Stimulated activated effector memory CD8-positive, alpha-beta T cell treated with anti-CD3 and anti-CD28 coated beads, Interleukin-12 subunit alpha, Interleukin-12 subunit beta, amount 100 ng/mL, for 72 hours (primary cell): ENCODE results near the gene ABLIM1.

ENCODE experiments used
- ATAC-seq: fragments of 150-1000 bp; cut with Tn5 transposase; 2 replicates; pipeline ENCODE4 v1.10.0; 2021
- DNase-seq, 2 donors: peaks; one replicate each; pipeline ENCODE4 v3.0.0; 2021 to 2022; ENCODE audit warnings: low spot score in 2 of 2
- H3K27ac Mint-ChIP-seq: one replicate; pipeline ENCODE4 v1.8.0; 2022; ENCODE audit warnings: mild to moderate bottlenecking, mixed read lengths
- H3K36me3 Mint-ChIP-seq: one replicate; pipeline ENCODE4 v1.8.0; 2022; ENCODE audit warnings: mild to moderate bottlenecking, mixed read lengths
- H3K4me1 Mint-ChIP-seq: one replicate; pipeline ENCODE4 v1.8.0; 2022; ENCODE audit warnings: mixed read lengths
- H3K4me3 Mint-ChIP-seq: one replicate; pipeline ENCODE4 v1.8.0; 2022; ENCODE audit warnings: mild to moderate bottlenecking, mixed read lengths
- H3K9me3 Mint-ChIP-seq: one replicate; pipeline ENCODE4 v1.8.0; 2022; ENCODE audit warnings: mixed read lengths

Gene ABLIM1

DNA sequence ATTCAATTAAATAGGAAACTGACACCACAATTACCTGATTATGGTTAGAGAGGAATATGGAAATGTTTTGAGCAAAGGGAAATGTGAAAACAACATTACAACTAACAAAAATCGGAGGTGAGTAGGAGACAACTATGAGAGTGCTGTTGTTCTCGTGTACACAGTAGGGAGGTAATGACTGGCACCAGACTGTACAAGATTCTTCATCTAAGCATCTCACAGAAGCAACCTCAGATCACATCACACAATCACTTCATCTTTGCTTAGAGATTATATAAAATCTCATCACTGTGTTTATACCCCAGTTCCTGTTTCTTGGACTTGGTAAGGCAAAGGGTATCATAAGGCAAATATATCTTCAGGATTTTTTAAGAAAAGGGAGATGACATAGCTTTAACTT is 14.9 kb downstream of the ABLIM1 start:
- Mint-ChIP-seq H3K4me1 (peaks cover 11% of the 10 kb centered on the region), H3K27ac (no peak overlapping the region), H3K4me3 (no peak overlapping the region), H3K9me3 (no peaks in the 10 kb centered on the region), H3K36me3 (no peaks in the 10 kb centered on the region)
- DNase-seq (no peak), ATAC-seq (no peak)

DNA sequence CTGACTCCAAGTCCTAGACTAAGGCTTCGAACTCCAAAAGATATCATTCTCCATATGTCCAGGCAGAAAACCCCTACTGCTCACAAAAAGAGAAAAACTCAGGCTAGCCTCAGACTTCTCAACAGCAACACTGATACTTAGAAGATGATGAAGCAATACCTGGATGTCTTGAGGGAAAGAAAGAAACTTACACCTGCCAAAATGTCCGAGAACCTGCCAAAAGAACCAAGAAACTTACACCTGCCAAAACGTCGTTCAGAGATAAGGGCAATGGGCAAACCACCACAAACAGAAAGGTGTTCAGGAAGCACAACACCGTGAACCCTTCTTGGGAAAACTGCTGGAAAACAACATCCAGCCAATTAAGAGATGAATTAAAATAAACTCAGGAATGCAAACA is 15.3 kb downstream of the ABLIM1 start:
- ATAC-seq: no peak
- Mint-ChIP-seq H3K27ac (no peak overlapping the region), H3K36me3 (no peaks in the 10 kb centered on the region), H3K9me3 (no peaks in the 10 kb centered on the region), H3K4me3 (no peak overlapping the region), H3K4me1 (peaks cover 11% of the 10 kb centered on the region)
- no peak for DNase-seq

DNA sequence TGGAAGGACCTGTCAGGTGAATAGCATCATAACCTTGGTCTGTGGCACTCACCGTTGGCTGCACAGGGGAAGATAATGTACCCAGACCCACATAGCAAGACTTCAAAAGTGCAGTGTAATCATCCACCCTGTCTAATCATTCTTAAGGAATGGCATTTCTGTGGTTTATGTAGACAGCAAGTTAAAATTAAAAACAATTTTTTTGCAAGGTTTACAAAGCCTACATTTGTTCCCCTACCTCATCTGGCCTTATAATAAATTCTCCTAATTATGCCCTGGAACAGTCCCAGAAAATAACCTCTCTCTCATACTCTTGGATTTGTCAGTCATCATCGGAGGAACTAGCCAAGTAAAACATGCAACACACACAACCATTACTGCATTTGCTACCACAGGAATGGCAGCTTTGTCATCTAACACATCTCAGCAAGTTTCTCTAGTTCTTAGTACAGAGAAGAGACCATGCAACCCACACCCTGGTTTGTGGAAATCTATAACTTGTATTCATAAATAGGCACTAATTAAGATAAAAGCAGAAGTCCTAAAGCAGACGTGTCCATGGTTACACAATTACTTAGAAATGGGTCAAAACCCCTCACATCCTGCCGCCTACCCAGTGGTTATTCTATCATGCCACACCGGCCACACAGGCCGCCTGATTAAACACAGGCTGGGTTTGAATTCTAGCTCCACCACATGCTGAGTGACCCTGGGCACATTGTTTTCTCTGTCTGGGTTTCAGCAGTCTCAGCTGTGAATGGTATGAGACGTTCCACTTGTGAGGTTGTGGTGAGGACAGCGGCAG is 19.1 kb downstream of the ABLIM1 start:
- DNase-seq: no peak
- peak overlapping the region; percentile 1 for H3K27ac Mint-ChIP-seq
- no peaks in the 10 kb centered on the region for H3K36me3 Mint-ChIP-seq
- peaks cover 11% of the 10 kb centered on the region for H3K4me1 Mint-ChIP-seq
- ATAC-seq: peak; percentile 86
- H3K4me3 Mint-ChIP-seq: no peak overlapping the region
- no peaks in the 10 kb centered on the region for H3K9me3 Mint-ChIP-seq

DNA sequence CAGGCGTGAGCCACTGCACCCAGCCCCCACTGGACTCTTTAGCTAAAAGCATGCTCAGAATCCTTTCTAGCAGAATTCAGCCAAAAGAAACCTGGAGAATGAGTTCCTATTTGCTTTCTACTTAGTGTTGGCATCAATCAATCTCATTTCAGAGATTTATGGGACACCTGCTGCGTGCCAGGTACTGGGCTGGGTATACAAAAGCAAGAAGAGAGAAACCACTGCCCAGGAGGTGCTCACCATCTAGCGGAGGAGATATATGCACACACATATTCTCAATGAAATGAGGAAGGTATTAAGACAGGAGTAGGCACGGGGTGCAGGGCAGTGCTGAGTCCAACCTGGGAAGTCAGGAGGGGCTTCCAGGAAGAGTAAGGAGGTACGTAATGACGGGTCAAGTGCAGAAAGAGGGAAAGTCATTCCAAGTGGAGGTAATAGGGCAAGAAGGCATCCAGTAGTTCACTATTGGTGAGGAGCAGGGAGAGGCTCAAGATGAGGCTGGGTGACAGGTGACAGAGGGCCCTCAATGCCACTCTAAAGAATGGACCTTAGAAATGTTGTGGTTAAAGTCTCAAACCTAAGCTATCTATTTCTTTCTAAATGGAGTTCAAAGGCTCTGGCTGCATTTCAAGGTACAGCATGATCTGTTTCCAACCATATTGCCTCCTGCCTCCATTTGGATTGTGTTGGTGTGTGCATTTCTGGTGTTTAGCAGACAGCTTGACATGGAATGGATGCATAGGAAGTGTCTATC is 22.1 kb downstream of the ABLIM1 start:
- H3K36me3 Mint-ChIP-seq: no peaks in the 10 kb centered on the region
- no peaks in the 10 kb centered on the region for H3K9me3 Mint-ChIP-seq
- no peak for ATAC-seq
- H3K27ac Mint-ChIP-seq: no peak overlapping the region
- H3K4me3 Mint-ChIP-seq: no peak overlapping the region
- DNase-seq: no peak
- H3K4me1 Mint-ChIP-seq: peaks cover 32% of the 10 kb centered on the region

DNA sequence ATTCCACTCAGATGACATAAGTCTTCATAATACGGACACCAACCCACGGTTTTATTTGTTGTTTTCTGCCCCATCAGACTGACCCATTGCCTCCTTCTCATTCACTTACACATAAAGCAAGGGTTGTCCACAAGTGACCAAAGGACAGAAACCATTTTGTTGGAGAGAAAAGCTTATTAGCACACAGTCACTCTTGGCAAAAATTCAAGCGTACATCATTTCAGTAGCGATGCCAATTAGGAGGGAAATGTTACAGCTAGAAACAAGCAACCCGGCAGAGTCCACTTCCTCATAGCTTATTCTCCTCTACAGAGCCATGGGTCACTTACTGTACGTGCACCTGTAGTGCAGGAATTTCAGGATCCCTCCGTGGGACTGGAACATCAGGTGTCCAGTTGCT is 23.0 kb downstream of the ABLIM1 start:
- ATAC-seq: no peak
- no peak overlapping the region for H3K4me3 Mint-ChIP-seq
- DNase-seq: no peak
- H3K36me3 Mint-ChIP-seq: no peaks in the 10 kb centered on the region
- H3K9me3 Mint-ChIP-seq: no peaks in the 10 kb centered on the region
- no peak overlapping the region for H3K27ac Mint-ChIP-seq
- H3K4me1 Mint-ChIP-seq: peaks cover 33% of the 10 kb centered on the region

DNA sequence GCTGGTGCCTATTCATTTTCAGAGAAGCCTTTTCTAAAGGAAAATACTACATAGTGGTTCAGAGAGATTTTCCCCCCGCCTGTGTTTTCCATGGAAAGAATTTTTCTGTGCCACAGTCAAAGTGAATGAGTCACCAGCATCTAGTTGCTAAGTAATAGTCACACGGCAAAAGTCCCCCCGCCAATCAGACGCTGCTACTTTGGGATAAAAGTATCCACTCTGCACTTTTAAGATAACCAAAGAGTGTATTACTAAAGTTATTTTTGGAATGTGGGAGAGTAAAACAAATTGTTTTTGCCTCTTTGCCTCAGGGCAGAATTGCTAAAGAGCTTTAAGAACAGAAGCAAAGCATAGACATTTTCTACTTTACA is 23.5 kb downstream of the ABLIM1 start:
- peaks cover 33% of the 10 kb centered on the region for H3K4me1 Mint-ChIP-seq
- ATAC-seq (no peak), DNase-seq (no peak)
- no peaks in the 10 kb centered on the region for H3K9me3 Mint-ChIP-seq
- no peak overlapping the region for H3K27ac Mint-ChIP-seq
- H3K4me3 Mint-ChIP-seq: no peak overlapping the region
- H3K36me3 Mint-ChIP-seq: no peaks in the 10 kb centered on the region

DNA sequence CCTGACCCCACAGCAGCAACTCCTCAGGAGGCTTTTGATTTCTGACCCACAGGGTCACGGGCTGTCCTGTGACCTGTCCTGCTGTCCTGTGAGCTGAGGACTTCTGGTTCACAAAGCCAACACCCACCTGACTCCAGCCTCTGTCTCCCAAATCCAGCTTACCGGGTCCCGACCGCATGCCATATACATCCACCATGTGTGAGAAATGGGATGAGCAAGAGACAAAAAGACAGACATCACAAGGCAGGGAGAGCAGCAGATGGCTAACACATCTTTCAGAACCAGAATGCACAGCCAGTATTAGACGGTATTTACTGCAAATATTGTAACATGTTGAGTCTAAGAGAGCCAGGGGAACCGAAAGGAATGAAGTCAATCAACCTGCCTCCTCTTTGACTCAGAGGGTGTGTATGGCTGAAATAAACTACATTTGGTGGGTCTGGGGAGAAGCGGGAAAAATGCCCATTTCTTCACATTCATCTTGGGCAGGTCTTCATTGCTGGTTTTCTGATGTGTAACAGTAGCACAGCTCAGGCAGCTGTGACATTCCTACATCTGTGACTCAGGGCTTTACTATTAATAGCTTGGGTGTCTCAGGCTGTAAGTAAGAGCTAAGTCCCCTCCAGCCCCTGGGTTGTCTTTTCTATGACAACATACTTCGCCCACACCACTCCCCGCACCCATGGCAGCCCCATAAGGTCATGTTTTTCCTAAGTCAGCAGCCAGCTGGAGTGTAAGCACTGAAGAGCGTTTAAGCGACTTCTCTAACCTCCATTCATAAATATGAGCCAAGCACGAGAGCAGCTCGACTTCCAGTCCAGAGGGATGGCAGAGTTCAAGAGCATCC is 25.0 kb downstream of the ABLIM1 start:
- Mint-ChIP-seq H3K4me1 (peaks cover 27% of the 10 kb centered on the region), H3K36me3 (no peaks in the 10 kb centered on the region), H3K4me3 (peak overlapping the region; percentile 75), H3K27ac (no peak overlapping the region), H3K9me3 (no peaks in the 10 kb centered on the region)
- ATAC-seq (peak; percentile 53), DNase-seq (no peak)

DNA sequence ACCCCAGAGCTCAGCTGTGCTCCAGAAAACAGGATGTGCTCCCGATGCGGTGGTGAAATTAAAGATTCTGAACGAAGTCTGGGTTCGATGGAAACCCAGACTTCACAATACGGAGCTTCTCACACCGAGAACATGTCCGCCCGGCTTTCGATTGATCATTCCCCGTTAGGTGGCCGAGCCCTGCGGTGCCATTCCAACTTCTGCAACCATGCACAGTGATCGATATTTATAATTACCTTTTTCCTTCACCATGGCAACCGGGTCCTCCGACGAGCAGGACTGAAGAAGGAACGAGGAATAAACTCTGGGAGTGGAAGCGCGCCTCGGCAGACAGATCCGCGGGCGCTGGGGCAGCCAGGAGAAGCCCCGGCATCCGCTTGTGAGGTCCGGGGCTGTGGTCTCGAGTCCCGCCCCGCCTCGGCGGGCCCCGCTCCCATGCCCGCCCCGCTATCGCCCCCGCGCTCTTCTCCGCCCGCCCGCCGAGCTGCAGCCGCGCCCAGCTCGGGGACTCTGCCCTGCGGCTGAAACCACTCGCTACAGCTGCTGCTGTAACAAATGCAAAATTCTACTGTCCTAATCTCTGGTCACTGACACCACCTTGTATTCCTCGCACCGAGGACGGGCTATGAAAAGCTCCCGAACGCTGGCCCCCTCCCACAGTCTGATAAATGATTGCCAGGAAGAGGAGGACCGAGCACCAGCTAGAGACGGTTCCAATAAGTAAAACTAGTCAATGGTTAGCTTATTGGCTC is 26.2 kb downstream of the ABLIM1 start:
- ATAC-seq (peak; percentile 83), DNase-seq (peak in 1 of 2 donors; percentile 15)
- Mint-ChIP-seq H3K36me3 (no peaks in the 10 kb centered on the region), H3K9me3 (no peaks in the 10 kb centered on the region), H3K4me3 (peak overlapping the region; percentile 75), H3K27ac (no peak overlapping the region), H3K4me1 (peaks cover 27% of the 10 kb centered on the region)

DNA sequence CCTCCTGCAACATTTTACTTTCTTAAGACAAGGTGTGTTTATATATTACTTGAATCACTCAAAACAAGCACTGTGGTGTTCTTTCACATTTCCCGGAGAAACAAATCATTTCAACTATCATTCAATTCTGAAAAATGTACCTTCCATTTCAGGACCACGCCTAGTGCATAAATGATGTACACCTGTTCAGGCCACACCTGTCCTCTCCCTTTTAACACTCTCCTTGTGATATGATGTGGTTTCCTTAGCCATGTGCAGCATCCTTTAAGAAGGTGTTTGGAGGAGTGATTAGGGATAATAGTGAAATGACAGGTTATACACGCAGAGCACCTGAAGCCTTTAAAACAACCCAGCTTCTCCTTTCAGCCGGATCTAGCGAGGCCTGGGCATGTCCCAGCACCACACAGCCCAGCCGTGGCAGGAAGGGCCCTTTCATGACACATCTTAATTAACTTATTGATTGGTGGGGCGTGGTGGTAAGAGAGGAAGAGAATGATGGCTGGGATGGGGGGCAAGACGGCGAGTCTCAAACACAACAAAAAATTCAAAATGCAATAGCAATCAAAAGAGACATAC is 26.9 kb downstream of the ABLIM1 start:
- H3K27ac Mint-ChIP-seq: no peak overlapping the region
- H3K4me1 Mint-ChIP-seq: peaks cover 27% of the 10 kb centered on the region
- peak overlapping the region; percentile 75 for H3K4me3 Mint-ChIP-seq
- H3K36me3 Mint-ChIP-seq: no peaks in the 10 kb centered on the region
- no peaks in the 10 kb centered on the region for H3K9me3 Mint-ChIP-seq
- DNase-seq: no peak
- ATAC-seq: no peak

DNA sequence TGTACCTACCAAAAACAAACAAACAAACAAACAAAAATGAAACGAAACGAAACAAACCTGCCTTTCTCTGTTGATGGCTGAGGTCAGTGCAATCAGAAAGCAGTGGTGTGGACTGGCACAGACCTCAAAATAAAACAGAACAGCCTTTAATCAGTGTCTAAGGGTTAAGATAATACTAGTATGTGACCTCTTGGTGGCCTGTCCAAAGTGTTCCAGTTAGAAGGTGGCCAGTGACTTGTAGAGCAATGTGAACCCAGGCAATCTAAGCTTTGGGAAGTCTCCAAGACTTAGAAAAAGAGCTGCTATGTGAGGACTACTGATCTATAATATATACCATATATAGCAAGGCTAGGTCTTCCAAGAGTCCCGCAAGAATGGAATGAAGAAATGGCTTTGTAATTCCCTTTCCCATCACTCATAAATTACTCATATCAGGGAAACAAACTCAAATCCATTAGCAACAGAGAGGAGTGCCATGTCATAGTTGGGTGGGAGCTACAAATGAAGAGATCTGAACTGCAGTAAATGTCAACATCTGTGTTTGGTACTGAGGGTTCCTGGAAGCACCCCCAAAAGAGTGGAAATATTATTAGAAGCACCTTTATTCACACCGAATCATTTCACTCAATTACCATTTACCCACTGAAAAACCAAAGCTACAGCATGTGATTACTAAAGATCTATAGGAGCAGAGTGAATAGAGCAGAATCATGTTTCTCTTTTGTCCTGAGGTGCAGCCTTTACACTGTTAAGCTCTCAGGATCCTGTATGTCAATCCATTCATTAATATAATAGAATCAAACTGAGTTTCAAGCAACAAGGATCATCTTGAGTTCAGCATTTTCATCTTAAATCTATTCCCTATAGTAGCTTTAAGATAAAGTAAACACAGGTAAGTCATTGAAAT is 28.0 kb downstream of the ABLIM1 start:
- no peak for DNase-seq
- H3K4me1 Mint-ChIP-seq: peaks cover 27% of the 10 kb centered on the region
- H3K36me3 Mint-ChIP-seq: no peaks in the 10 kb centered on the region
- H3K9me3 Mint-ChIP-seq: no peaks in the 10 kb centered on the region
- no peak overlapping the region for H3K27ac Mint-ChIP-seq
- no peak for ATAC-seq
- H3K4me3 Mint-ChIP-seq: no peak overlapping the region

DNA sequence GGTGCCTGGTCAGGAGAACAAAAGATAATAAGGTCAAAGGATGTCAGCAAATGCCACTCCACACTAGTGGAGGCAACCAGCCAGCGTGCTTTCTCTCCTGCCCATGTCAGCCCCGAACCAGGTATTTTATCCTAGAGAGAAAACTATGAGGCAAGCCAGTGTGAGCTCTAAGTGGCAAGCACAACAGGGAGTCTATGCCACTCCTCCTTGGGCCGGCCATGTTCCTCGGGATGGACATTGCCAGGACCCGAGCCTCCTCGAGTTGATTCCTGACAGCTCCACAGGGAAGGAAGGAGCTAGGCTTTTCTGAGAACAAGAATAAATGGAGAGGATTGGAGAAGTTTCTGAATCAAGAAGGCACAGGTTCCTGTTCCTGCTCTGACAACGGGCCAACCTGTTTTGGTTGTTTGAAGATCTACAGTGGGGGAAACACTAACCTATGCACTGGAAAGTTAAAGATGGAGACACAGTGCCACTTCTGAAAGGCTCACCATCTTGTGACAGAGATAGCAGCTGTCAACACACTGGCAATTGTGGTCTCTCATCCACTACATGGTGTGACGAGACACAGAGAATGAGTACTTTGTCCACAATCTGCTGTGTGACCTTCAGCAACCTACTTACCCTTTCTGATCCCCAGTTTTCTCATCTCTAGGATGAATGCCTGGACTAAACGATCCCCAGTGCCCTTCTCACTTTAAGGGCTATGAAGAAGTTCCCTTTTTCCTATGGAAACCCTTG is 28.8 kb downstream of the ABLIM1 start:
- H3K4me3 Mint-ChIP-seq: no peak overlapping the region
- H3K9me3 Mint-ChIP-seq: no peaks in the 10 kb centered on the region
- peaks cover 27% of the 10 kb centered on the region for H3K4me1 Mint-ChIP-seq
- ATAC-seq: no peak
- H3K27ac Mint-ChIP-seq: no peak overlapping the region
- DNase-seq: no peak
- H3K36me3 Mint-ChIP-seq: no peaks in the 10 kb centered on the region

DNA sequence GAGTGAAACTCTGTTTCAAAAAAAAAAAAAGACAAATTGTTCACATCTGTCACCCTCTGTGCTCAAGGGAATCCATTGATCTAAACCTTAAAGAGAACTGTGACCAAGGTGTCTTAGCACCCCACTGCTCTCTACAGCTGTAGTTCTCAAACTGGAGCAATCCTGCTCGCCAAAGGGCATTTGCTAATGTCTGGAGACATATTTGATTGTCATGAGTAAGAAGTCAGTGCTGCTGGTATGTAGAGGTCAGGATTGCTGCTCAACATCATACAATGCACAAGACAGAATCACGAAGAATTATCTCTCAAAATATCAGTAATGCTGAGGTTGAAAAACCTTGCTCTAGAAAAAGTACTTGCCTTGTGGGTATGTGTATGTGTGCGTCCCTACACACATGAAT is 30.0 kb downstream of the ABLIM1 start:
- ATAC-seq: no peak

DNA sequence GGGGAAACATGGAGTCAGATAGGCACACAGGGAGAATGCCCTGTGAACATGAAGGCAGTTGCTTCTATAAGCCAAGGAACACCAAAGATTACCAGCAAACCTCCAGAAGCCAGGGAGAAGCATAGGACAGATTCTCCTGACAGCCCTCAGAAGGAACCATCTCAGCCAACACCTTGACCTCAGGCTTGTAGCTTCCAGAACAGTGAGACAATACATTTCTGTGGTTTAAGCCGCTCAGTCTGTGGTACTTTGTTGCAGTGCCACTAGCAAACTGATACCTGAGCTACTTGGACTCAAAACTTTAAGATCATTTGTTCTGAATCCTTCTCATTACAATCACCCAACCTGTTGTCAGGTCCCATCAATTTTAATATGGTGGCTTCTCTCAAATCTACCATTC is 31.2 kb downstream of the ABLIM1 start:
- Mint-ChIP-seq H3K36me3 (no peaks in the 10 kb centered on the region), H3K27ac (no peak overlapping the region), H3K9me3 (no peaks in the 10 kb centered on the region), H3K4me1 (peaks cover 13% of the 10 kb centered on the region), H3K4me3 (no peak overlapping the region)
- ATAC-seq: no peak
- DNase-seq: no peak

More for the DNA sequence above, 30.0 kb downstream of the ABLIM1 start:
- Mint-ChIP-seq H3K4me1 (peaks cover 26% of the 10 kb centered on the region), H3K4me3 (no peak overlapping the region), H3K9me3 (no peaks in the 10 kb centered on the region), H3K27ac (no peak overlapping the region), H3K36me3 (no peaks in the 10 kb centered on the region)
- DNase-seq: no peak
